Measurements from ENCODE around the gene SERPINB3. TPM values are rescaled to one million over a fixed set of nuclear protein-coding genes. Genes with fewer than 3 reads are reported as not detected.

Gene SERPINB3
- total and polyA plus RNA-seq, 2 donors = 0.16 TPM; not detected in 1

- H3K36me3 ChIP-seq (ENCODE audit: insufficient read depth) = no peaks in the 10 kb centered on the region
- H3K27ac ChIP-seq (ENCODE audit: low read depth) = no peak overlapping the region
- no peaks in the 10 kb centered on the region for H3K4me1 ChIP-seq (ENCODE audit: insufficient read depth)
- no peak overlapping the region for H3K4me3 ChIP-seq (ENCODE audit: low read depth, low read length)
- DNase-seq (ENCODE audit: extremely low spot score) = no peak
These were observed 33.9 kb downstream of the SERPINB3 start for GRCh38 chr18:63627819-63628218.

- Histone ChIP-seq H3K4me1 (ENCODE audit: insufficient read depth) (no peaks in the 10 kb centered on the region), H3K4me3 (ENCODE audit: low read depth, low read length) (no peak overlapping the region), H3K27ac (ENCODE audit: low read depth) (no peak overlapping the region), H3K36me3 (ENCODE audit: insufficient read depth) (no peaks in the 10 kb centered on the region)
- no peak for DNase-seq (ENCODE audit: extremely low spot score)
- WGBS = 80% methylated on average over 4 of the region's 4 CpGs
These were observed 35.3 kb downstream of the SERPINB3 start for GRCh38 chr18:63626431-63626830.

- H3K4me1 ChIP-seq (ENCODE audit: insufficient read depth) = no peaks in the 10 kb centered on the region
- H3K27ac ChIP-seq (ENCODE audit: low read depth) = no peak overlapping the region
- H3K4me3 ChIP-seq (ENCODE audit: low read depth, low read length) = no peak overlapping the region
- no peak for DNase-seq (ENCODE audit: extremely low spot score)
- WGBS = 94% methylated on average over 3 of the region's 3 CpGs
- no peaks in the 10 kb centered on the region for H3K36me3 ChIP-seq (ENCODE audit: insufficient read depth)
These were observed 36.8 kb downstream of the SERPINB3 start for GRCh38 chr18:63624863-63625262.

- Histone ChIP-seq H3K27ac (ENCODE audit: low read depth) (no peak overlapping the region), H3K36me3 (ENCODE audit: insufficient read depth) (no peaks in the 10 kb centered on the region), H3K4me3 (ENCODE audit: low read depth, low read length) (no peak overlapping the region), H3K4me1 (ENCODE audit: insufficient read depth) (no peaks in the 10 kb centered on the region)
- no peak for DNase-seq (ENCODE audit: extremely low spot score)
- 55% methylated on average over 3 of the region's 3 CpGs for WGBS
These were observed 42.0 kb downstream of the SERPINB3 start for GRCh38 chr18:63619661-63620060.

GRCh38 chr18:63617915-63618234, 43.8 kb downstream of the SERPINB3 start:
- no peaks in the 10 kb centered on the region for H3K36me3 ChIP-seq (ENCODE audit: insufficient read depth)
- 61% methylated on average over 2 of the region's 2 CpGs for WGBS
- no peak overlapping the region for H3K27ac ChIP-seq (ENCODE audit: low read depth)
- H3K4me1 ChIP-seq (ENCODE audit: insufficient read depth) = no peaks in the 10 kb centered on the region
- H3K4me3 ChIP-seq (ENCODE audit: low read depth, low read length) = no peak overlapping the region
- no peak for DNase-seq (ENCODE audit: extremely low spot score)

- H3K36me3 ChIP-seq (ENCODE audit: insufficient read depth) = no peaks in the 10 kb centered on the region
- no peaks in the 10 kb centered on the region for H3K4me1 ChIP-seq (ENCODE audit: insufficient read depth)
- no peak overlapping the region for H3K4me3 ChIP-seq (ENCODE audit: low read depth, low read length)
- WGBS = 13% methylated on average over 3 of the region's 3 CpGs
- no peak for DNase-seq (ENCODE audit: extremely low spot score)
- H3K27ac ChIP-seq (ENCODE audit: low read depth) = no peak overlapping the region
These were observed 44.4 kb downstream of the SERPINB3 start for GRCh38 chr18:63617049-63617914.

GRCh38 chr18:63613420-63613819, 48.3 kb downstream of the SERPINB3 start:
- Histone ChIP-seq H3K4me3 (ENCODE audit: low read depth, low read length) (no peak overlapping the region), H3K27ac (ENCODE audit: low read depth) (no peak overlapping the region), H3K36me3 (ENCODE audit: insufficient read depth) (no peaks in the 10 kb centered on the region), H3K4me1 (ENCODE audit: insufficient read depth) (no peaks in the 10 kb centered on the region)
- DNase-seq (ENCODE audit: extremely low spot score) = no peak
- WGBS = 95% methylated on average over 4 of the region's 4 CpGs

- no peaks in the 10 kb centered on the region for H3K36me3 ChIP-seq (ENCODE audit: insufficient read depth)
- WGBS = 59% methylated on average over 3 of the region's 3 CpGs
- H3K4me1 ChIP-seq (ENCODE audit: insufficient read depth) = no peaks in the 10 kb centered on the region
- H3K4me3 ChIP-seq (ENCODE audit: low read depth, low read length) = no peak overlapping the region
- DNase-seq (ENCODE audit: extremely low spot score) = no peak
- H3K27ac ChIP-seq (ENCODE audit: low read depth) = no peak overlapping the region
These were observed 55.2 kb downstream of the SERPINB3 start for GRCh38 chr18:63606526-63606925.

Other genes with a start within 250 kb of the SERPINB3 start
- 67.8 TPM for gene VPS4B, start 239.4 kb downstream of the SERPINB3 start, total RNA-seq
- gene VPS4B, start 239.4 kb downstream of the SERPINB3 start, polyA plus RNA-seq = 27.1 TPM
- gene SERPINB5, start 184.9 kb downstream of the SERPINB3 start, total RNA-seq = 27.1 TPM
- gene SERPINB5, start 184.9 kb downstream of the SERPINB3 start, polyA plus RNA-seq = 5.6 TPM
- gene SERPINB12, start 119.5 kb downstream of the SERPINB3 start, total RNA-seq = not detected
- not detected for gene SERPINB12, start 119.5 kb downstream of the SERPINB3 start, polyA plus RNA-seq
- gene SERPINB13, start 74.5 kb downstream of the SERPINB3 start, total RNA-seq = 1.7 TPM
- not detected for gene SERPINB13, start 74.5 kb downstream of the SERPINB3 start, polyA plus RNA-seq
- gene SERPINB4, start 17.6 kb downstream of the SERPINB3 start, total RNA-seq = not detected
- gene SERPINB4, start 17.6 kb downstream of the SERPINB3 start, polyA plus RNA-seq = not detected
- gene SERPINB11, start 41.1 kb upstream of the SERPINB3 start, total RNA-seq = 3.5 TPM
- gene SERPINB11, start 41.1 kb upstream of the SERPINB3 start, polyA plus RNA-seq = not detected
- gene SERPINB7, start 113.5 kb upstream of the SERPINB3 start, total RNA-seq = not detected
- gene SERPINB7, start 113.5 kb upstream of the SERPINB3 start, polyA plus RNA-seq = not detected
- not detected for gene SERPINB2, start 225.8 kb upstream of the SERPINB3 start, total RNA-seq
- not detected for gene SERPINB2, start 225.8 kb upstream of the SERPINB3 start, polyA plus RNA-seq
- gene SERPINB10, start 246.1 kb upstream of the SERPINB3 start, total RNA-seq = 0.21 TPM
- gene SERPINB10, start 246.1 kb upstream of the SERPINB3 start, polyA plus RNA-seq = not detected